ENCODE measurements around the gene HS6ST1. TPM values are rescaled to one million over a fixed set of nuclear protein-coding genes. Genes with fewer than 3 reads are reported as not detected.
"Not testable (repeated sequence)": the region's sequence is repeated elsewhere in the genome, so short reads cannot be mapped to it uniquely, and the experiment has no call there.

Gene HS6ST1
- total and polyA plus RNA-seq, 2 donors (not counting 3 experiments of a cell fraction or from before 2014, with no cell fraction given), result 12.8 to 19.4 TPM

- POLR2A ChIA-PET, result no interaction called here
- DNase-seq (ENCODE audit: low read depth, low spot score) (no peak), FAIRE-seq (no peak)
- Histone ChIP-seq H3K4me1 (ENCODE audit: control insufficient read depth, extremely low read depth, insufficient read depth, low read length) (peaks cover 11% of the 10 kb centered on the region), H2AFZ (ENCODE audit: low read depth, low read length) (peak overlapping the region; percentile 90), H3K9me1 (replicated peaks; ENCODE audit: control insufficient read depth, extremely low read depth, insufficient read depth, low read length) (no peaks in the 10 kb centered on the region), H3K4me3 (replicated peaks in 1 of 3; ENCODE audit: insufficient read depth in 1 of 3, low read depth in 1 of 3, low read length in 3 of 3) (no peak overlapping the region), H4K20me1 (replicated peaks; ENCODE audit: control insufficient read depth, extremely low read depth, insufficient read depth, low read length) (no peaks in the 10 kb centered on the region), H3K4me2 (ENCODE audit: insufficient read depth, low read length) (no peak overlapping the region), H3K9ac (replicated peaks; ENCODE audit: extremely low read depth, insufficient read depth, low read length) (no peak overlapping the region), H3K36me3 (ENCODE audit: control insufficient read depth in 2 of 2, extremely low read depth in 1 of 2, insufficient read depth in 2 of 2, low read length in 2 of 2) (no peaks in the 10 kb centered on the region), H3K9me3 (replicated peaks; ENCODE audit: control insufficient read depth, insufficient read depth, low read length) (no peaks in the 10 kb centered on the region), H3K27ac (ENCODE audit: insufficient read depth, low read depth, low read length) (no peak overlapping the region), H3K27me3 (ENCODE audit: control insufficient read depth in 2 of 2, insufficient read depth in 2 of 2, low read length in 2 of 2) (no peaks in the 10 kb centered on the region), H3K79me2 (ENCODE audit: control insufficient read depth, insufficient read depth, low read length) (peaks cover 2% of the 10 kb centered on the region)
- TF ChIP-seq GATA2 (IDR thresholded peaks at IDR 0.05; ENCODE audit: insufficient read depth, insufficient read length, low read depth, low read length), result no peak
- no peak for TF ChIP-seq CTCF (IDR thresholded peaks at IDR 0.05; ENCODE audit: extremely low read depth in 1 of 2, insufficient read depth in 1 of 2, low read depth in 1 of 2, low read length in 2 of 2)
- BruUV-seq (replicated peaks), result no TSS peak
- intact Hi-C loops (cut with micrococcal nuclease) (loop anchor here (5.0 to 10.0 kb wide), 4 partner anchors 213 to 418 kb away; no protein-coding TSS in a partner anchor), dilution Hi-C loops (cut with MboI; ENCODE audit: extremely low pct_ligation_motif_present, low sequenced_read_pairs) (no loop called here)
- CTCF ChIA-PET, result interaction anchor here (2.8 kb wide), 1 partner anchor 140 kb away, joined by 16 read pairs; no protein-coding TSS in a partner anchor
These were observed 1.0 kb upstream of the HS6ST1 start for GRCh38 chr2:128319631-128320191.

GRCh38 chr2:128318245-128318644 lies 423 bp downstream of the HS6ST1 start:
- DNase-seq (ENCODE audit: low read depth, low spot score); H3K9me3 ChIP-seq (replicated peaks; ENCODE audit: control insufficient read depth, insufficient read depth, low read length); H3K4me2 ChIP-seq (ENCODE audit: insufficient read depth, low read length); H3K79me2 ChIP-seq (ENCODE audit: control insufficient read depth, insufficient read depth, low read length); H4K20me1 ChIP-seq (replicated peaks; ENCODE audit: control insufficient read depth, extremely low read depth, insufficient read depth, low read length); dilution Hi-C loops (cut with MboI; ENCODE audit: extremely low pct_ligation_motif_present, low sequenced_read_pairs); BruUV-seq (replicated peaks); POLR2A ChIA-PET; H3K9ac ChIP-seq (replicated peaks; ENCODE audit: extremely low read depth, insufficient read depth, low read length); H3K27me3 ChIP-seq (ENCODE audit: control insufficient read depth in 2 of 2, insufficient read depth in 2 of 2, low read length in 2 of 2); H2AFZ ChIP-seq (ENCODE audit: low read depth, low read length); H3K9me1 ChIP-seq (replicated peaks; ENCODE audit: control insufficient read depth, extremely low read depth, insufficient read depth, low read length); H3K36me3 ChIP-seq (ENCODE audit: control insufficient read depth in 2 of 2, extremely low read depth in 1 of 2, insufficient read depth in 2 of 2, low read length in 2 of 2); intact Hi-C loops (cut with micrococcal nuclease); H3K27ac ChIP-seq (ENCODE audit: insufficient read depth, low read depth, low read length): not testable (repeated sequence)
- peak; percentile 40 for FAIRE-seq
- Histone ChIP-seq H3K4me3 (replicated peaks in 1 of 3; ENCODE audit: insufficient read depth in 1 of 3, low read depth in 1 of 3, low read length in 3 of 3) (peak overlapping the region in 1 of 3 experiments; percentile 42), H3K4me1 (ENCODE audit: control insufficient read depth, extremely low read depth, insufficient read depth, low read length) (peaks cover 11% of the 10 kb centered on the region)
- CTCF ChIA-PET, result interaction anchor here (2.6 kb wide), 1 partner anchor 139 kb away, joined by 12 read pairs; no protein-coding TSS in a partner anchor

GRCh38 chr2:128317899-128318225 lies 806 bp downstream of the HS6ST1 start:
- H3K27ac ChIP-seq (ENCODE audit: insufficient read depth, low read depth, low read length); BruUV-seq (replicated peaks); H3K79me2 ChIP-seq (ENCODE audit: control insufficient read depth, insufficient read depth, low read length); H3K9ac ChIP-seq (replicated peaks; ENCODE audit: extremely low read depth, insufficient read depth, low read length); H3K9me3 ChIP-seq (replicated peaks; ENCODE audit: control insufficient read depth, insufficient read depth, low read length); DNase-seq (ENCODE audit: low read depth, low spot score); POLR2A ChIA-PET; H4K20me1 ChIP-seq (replicated peaks; ENCODE audit: control insufficient read depth, extremely low read depth, insufficient read depth, low read length); H2AFZ ChIP-seq (ENCODE audit: low read depth, low read length); H3K27me3 ChIP-seq (ENCODE audit: control insufficient read depth in 2 of 2, insufficient read depth in 2 of 2, low read length in 2 of 2); FAIRE-seq; dilution Hi-C loops (cut with MboI; ENCODE audit: extremely low pct_ligation_motif_present, low sequenced_read_pairs); H3K9me1 ChIP-seq (replicated peaks; ENCODE audit: control insufficient read depth, extremely low read depth, insufficient read depth, low read length); H3K36me3 ChIP-seq (ENCODE audit: control insufficient read depth in 2 of 2, extremely low read depth in 1 of 2, insufficient read depth in 2 of 2, low read length in 2 of 2): not testable (repeated sequence)
- intact Hi-C loops (cut with micrococcal nuclease), result loop anchor here (2.0 kb wide), 1 partner anchor 85 kb away; no protein-coding TSS in a partner anchor
- Histone ChIP-seq H3K4me3 (replicated peaks in 1 of 3; ENCODE audit: insufficient read depth in 1 of 3, low read depth in 1 of 3, low read length in 3 of 3) (peak overlapping the region; percentile 38 to 56 (median 42)), H3K4me1 (ENCODE audit: control insufficient read depth, extremely low read depth, insufficient read depth, low read length) (peaks cover 11% of the 10 kb centered on the region), H3K4me2 (ENCODE audit: insufficient read depth, low read length) (peak overlapping the region; percentile 69)
- CTCF ChIA-PET, result interaction anchor here (2.6 kb wide), 1 partner anchor 139 kb away, joined by 12 read pairs; no protein-coding TSS in a partner anchor
